Keratinocyte (primary cell): ENCODE measurements around the gene MCF2L2.

ENCODE experiments used
- EZH2 ChIP-seq: IDR thresholded peaks from one replicate; pipeline ENCODE4 v1.6.1; 2012; ENCODE audit warnings: inconsistent platforms, mild to moderate bottlenecking, low read length, moderate library complexity
- TF ChIP-seq, protein P1 (sequence below), 3 experiments: IDR thresholded peaks in 1 of 3; conservative IDR thresholded peaks in 1 of 3; optimal IDR thresholded peaks in 1 of 3; 2 replicates in 2 of 3; 3 replicates in 1 of 3; pipeline versions ENCODE3 to v1.5.1; 2011; ENCODE audit warnings: low read length in 3 of 3, mild to moderate bottlenecking in 3 of 3, moderate library complexity in 2 of 3, control low read depth in 1 of 3, inconsistent platforms in 1 of 3; ENCODE audit not compliant: insufficient read depth in 2 of 3; ENCODE audit errors: extremely low read depth in 1 of 3

DNA sequence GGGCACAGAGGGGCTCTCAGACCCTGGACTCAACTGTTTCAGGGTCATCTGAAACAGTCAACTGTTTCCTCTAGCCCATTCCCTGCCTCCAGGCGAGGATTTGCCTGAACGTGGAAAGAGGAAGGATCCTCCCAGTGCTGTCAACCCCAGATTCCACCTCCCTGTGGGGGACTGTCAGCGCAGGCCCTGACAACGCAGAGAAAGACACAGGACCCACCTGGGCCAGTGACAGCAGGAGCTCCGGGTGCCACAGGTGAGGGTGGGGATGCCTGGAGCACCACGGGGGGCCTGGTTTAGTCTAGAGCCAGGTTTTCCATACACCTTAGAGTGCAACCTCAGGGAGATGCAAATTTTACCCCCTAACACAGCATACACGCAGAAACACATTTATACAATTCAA lies 246.3 kb downstream of the MCF2L2 start:
- TF ChIP-seq, protein P1, sequence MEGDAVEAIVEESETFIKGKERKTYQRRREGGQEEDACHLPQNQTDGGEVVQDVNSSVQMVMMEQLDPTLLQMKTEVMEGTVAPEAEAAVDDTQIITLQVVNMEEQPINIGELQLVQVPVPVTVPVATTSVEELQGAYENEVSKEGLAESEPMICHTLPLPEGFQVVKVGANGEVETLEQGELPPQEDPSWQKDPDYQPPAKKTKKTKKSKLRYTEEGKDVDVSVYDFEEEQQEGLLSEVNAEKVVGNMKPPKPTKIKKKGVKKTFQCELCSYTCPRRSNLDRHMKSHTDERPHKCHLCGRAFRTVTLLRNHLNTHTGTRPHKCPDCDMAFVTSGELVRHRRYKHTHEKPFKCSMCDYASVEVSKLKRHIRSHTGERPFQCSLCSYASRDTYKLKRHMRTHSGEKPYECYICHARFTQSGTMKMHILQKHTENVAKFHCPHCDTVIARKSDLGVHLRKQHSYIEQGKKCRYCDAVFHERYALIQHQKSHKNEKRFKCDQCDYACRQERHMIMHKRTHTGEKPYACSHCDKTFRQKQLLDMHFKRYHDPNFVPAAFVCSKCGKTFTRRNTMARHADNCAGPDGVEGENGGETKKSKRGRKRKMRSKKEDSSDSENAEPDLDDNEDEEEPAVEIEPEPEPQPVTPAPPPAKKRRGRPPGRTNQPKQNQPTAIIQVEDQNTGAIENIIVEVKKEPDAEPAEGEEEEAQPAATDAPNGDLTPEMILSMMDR (optimal IDR thresholded peaks at IDR 0.05 in 1 of 3, IDR thresholded peaks at IDR 0.05 in 1 of 3, conservative IDR thresholded peaks at IDR 0.05 in 1 of 3; ENCODE audit: extremely low read depth in 1 of 3, insufficient read depth in 2 of 3, low read length in 3 of 3): no peak
- no peak for TF ChIP-seq EZH2
